NCI-H446 treated with DMSO at 0.1 percent for 48 hours (cell line): Measurements from ENCODE around the gene METRNL.
A peak's percentile ranks its signal among the peaks of the same experiment; 100 is the strongest.
"Not testable (repeated sequence)": the region's sequence is repeated elsewhere in the genome, so short reads cannot be mapped to it uniquely, and the experiment has no call there.

Experiments
- DNase-seq: peaks from one replicate; lab custom pipeline; 2025; lab: John Stamatoyannopoulos, UW

Gene METRNL

GRCh38 chr17:83079352-83079747 lies at the start of gene METRNL:
Gene METRNL (plus strand): TSS chr17:83079609. CDS start chr17:83079816, 207 bp downstream.
- no peak for DNase-seq

GRCh38 chr17:83030432-83030831 lies 49.0 kb upstream of the METRNL start:
- DNase-seq = no peak

- no peak for DNase-seq
Measured at GRCh38 chr17:83031321-83031945, 48.0 kb upstream of the METRNL start.

- not testable (repeated sequence) for DNase-seq
Measured at GRCh38 chr17:83031946-83032451, 47.4 kb upstream of the METRNL start.

- DNase-seq = no peak
Measured at GRCh38 chr17:83032781-83033180, 46.6 kb upstream of the METRNL start.

GRCh38 chr17:83034525-83034924 lies 44.9 kb upstream of the METRNL start:
- DNase-seq = no peak

- no peak for DNase-seq
Measured at GRCh38 chr17:83035722-83036121, 43.7 kb upstream of the METRNL start.

GRCh38 chr17:83036193-83036592 lies 43.2 kb upstream of the METRNL start:
- no peak for DNase-seq

GRCh38 chr17:83036666-83037065 lies 42.7 kb upstream of the METRNL start:
- no peak for DNase-seq

- no peak for DNase-seq
Measured at GRCh38 chr17:83037084-83037873, 42.1 kb upstream of the METRNL start.

GRCh38 chr17:83037874-83038165 lies 41.6 kb upstream of the METRNL start:
- no peak for DNase-seq

- DNase-seq = not testable (repeated sequence)
Measured at GRCh38 chr17:83038983-83039382, 40.4 kb upstream of the METRNL start.

GRCh38 chr17:83041305-83041704 lies 38.1 kb upstream of the METRNL start:
- DNase-seq = no peak

- DNase-seq = no peak
Measured at GRCh38 chr17:83042522-83043158, 36.8 kb upstream of the METRNL start.

GRCh38 chr17:83044479-83044878 lies 34.9 kb upstream of the METRNL start:
- not testable (repeated sequence) for DNase-seq

GRCh38 chr17:83046448-83047181 lies 32.8 kb upstream of the METRNL start:
- DNase-seq = no peak

GRCh38 chr17:83047182-83047478 lies 32.3 kb upstream of the METRNL start:
- DNase-seq = no peak

GRCh38 chr17:83047818-83048475 lies 31.5 kb upstream of the METRNL start:
- not testable (repeated sequence) for DNase-seq

- DNase-seq = no peak
Measured at GRCh38 chr17:83050651-83051395, 28.6 kb upstream of the METRNL start.

GRCh38 chr17:83051396-83052240 lies 27.8 kb upstream of the METRNL start:
- DNase-seq = peak; percentile 93

- DNase-seq = no peak
Measured at GRCh38 chr17:83052241-83052564, 27.2 kb upstream of the METRNL start.
